AG10803 (cell line): ENCODE results near the gene DGKG.
A peak's percentile ranks its signal among the peaks of the same experiment; 100 is the strongest.

Experiments
- DNase-seq: peaks from one replicate; pipeline ENCODE4 v3.0.0; 2010; ENCODE audit warnings: low read depth
- H3K4me3 ChIP-seq: 2 replicates; pipeline ENCODE4 v1.5.1; 2011; ENCODE audit warnings: mild to moderate bottlenecking, low read length, control low read depth
- TF ChIP-seq, protein P1 (sequence below): conservative IDR thresholded peaks from 2 replicates; pipeline ENCODE4 v1.5.1; 2011; ENCODE audit warnings: mild to moderate bottlenecking, low read length, control low read depth, inconsistent platforms

The DGKG gene

DNA sequence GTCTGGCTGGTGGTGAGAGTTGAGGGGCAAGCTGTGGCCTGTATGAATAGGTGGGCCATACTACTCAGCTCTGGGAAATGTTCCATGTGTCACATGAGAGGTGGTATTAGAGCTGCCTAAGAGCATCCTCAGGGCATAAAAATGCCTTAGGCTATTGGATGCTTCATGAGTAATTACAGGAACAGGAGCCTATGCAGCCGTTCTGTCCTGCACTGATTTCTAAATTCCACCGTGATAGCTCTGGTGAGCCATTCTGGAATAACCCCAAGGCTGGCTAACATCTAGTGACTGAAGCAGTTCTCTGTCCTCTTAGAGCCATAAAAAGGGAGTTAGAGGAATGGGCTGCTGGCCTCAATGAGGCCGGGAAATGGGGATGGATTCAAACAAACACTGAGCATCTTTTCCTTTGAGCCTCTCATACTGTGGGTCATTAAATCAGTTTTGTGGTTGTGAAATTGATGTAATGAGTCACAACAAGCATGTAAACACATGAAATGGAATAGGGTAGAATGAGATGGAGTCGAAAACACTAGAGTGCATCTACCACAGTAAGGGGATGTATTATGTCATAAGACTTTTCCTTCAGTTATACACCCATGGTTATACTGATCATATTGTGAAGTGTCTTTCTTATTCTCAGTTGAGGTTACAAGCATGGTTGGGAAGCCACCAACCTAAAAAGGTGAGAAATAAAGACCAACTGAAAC lies 41.0 kb downstream of the DGKG start:
- no peak overlapping the region for H3K4me3 ChIP-seq
- TF ChIP-seq, protein P1, sequence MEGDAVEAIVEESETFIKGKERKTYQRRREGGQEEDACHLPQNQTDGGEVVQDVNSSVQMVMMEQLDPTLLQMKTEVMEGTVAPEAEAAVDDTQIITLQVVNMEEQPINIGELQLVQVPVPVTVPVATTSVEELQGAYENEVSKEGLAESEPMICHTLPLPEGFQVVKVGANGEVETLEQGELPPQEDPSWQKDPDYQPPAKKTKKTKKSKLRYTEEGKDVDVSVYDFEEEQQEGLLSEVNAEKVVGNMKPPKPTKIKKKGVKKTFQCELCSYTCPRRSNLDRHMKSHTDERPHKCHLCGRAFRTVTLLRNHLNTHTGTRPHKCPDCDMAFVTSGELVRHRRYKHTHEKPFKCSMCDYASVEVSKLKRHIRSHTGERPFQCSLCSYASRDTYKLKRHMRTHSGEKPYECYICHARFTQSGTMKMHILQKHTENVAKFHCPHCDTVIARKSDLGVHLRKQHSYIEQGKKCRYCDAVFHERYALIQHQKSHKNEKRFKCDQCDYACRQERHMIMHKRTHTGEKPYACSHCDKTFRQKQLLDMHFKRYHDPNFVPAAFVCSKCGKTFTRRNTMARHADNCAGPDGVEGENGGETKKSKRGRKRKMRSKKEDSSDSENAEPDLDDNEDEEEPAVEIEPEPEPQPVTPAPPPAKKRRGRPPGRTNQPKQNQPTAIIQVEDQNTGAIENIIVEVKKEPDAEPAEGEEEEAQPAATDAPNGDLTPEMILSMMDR, result no peak
- DNase-seq, result peak; percentile 23

DNA sequence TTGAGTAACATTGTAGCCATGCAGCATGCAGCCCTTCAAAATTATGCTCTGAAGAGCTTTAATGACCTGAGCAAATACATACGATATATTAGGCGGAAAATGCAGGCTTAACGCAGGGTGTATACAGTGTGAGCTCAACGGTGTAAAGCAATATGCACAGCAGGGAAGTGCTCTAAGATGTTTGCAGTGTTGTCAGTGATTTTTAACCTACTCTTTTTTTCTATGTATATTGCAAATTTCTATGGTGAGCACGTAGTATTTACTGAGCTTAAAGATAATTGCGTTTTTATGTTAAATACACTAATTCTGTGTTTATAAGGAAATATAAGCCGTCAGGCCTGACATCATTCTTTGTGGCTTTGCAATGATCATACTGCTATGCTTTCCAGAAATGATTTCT lies 42.1 kb downstream of the DGKG start:
- no peak overlapping the region for H3K4me3 ChIP-seq
- DNase-seq, result no peak
- TF ChIP-seq, protein P1, result no peak

DNA sequence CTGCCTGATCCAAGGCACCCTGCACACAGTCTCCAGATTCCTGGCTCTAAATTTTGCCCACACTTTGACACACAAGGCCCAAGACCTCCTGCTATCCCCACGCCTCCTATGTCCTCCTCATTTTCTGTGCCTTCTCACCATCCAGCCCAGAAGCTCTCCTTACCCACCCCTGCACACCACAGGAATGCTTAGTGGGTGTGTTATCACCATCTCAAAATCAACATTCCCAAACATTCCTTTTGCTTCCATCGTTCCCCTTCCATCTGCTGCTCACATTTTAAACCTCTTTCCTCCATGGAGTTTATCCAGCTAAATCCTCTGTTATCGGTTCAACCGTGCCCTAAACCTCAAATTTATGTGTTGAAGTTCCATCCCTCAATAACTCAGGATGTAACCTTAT lies 43.9 kb downstream of the DGKG start:
- H3K4me3 ChIP-seq, result no peak overlapping the region
- DNase-seq, result peak; percentile 46
- TF ChIP-seq, protein P1, result no peak

DNA sequence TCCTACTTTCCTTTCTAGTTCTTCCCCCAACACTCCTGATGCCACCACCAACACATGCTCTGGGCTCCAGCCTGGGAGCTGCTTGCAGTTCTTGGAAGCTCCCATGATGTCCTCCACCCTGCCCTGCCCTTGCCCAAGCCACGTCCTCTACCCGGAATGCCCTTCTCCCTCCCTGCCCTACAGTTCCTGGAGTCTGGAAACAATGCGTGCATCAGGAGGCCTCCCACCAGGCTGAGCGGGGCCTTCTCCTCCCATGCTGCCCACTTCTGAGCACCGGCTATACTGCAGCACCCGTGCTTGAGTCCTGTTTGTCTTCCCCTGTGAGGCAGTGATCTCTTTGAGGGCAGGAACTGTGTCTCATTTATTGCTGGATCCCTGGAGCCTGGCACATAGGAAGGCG lies 44.6 kb downstream of the DGKG start:
- H3K4me3 ChIP-seq, result no peak overlapping the region
- TF ChIP-seq, protein P1, result no peak
- no peak for DNase-seq

DNA sequence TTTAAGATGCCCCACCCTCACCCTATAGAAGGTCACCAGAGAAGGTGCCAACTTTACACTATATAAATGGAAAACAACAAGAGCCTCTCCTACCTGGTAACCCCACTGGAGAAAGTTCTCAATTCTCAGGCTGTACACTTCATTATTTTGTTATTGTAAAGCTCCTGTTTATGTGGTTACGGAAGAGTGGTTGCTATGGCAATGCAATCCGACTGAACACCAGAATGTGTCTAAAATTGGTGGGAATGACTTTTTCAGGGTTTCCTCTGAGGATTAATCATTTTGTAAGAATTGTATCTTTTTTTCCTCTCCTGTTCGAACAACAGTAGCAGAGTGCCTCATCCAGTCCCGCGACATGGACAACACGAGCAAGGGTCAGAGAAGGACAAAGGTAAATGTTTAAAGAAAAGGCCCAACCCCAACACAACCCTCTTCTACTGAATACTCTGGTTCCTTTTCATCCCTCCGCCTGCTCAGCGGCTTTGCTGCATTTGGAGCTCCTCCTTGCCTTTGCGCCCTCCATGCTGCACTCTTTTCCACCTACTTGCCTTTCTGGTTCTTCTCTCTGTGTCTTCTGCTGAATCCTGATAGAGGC lies 45.3 kb downstream of the DGKG start:
- no peak overlapping the region for H3K4me3 ChIP-seq
- TF ChIP-seq, protein P1, result no peak
- no peak for DNase-seq

GRCh38 chr3:186315581-186316354 lies 46.3 kb downstream of the DGKG start:
- no peak overlapping the region for H3K4me3 ChIP-seq
- peak; percentile 46 for DNase-seq
- TF ChIP-seq, protein P1, result no peak
